NCI-H1417 treated with DMSO at 0.1 percent for 48 hours (cell line): ENCODE data around the gene GALNT2.

Experiments
- DNase-seq: peaks from one replicate; lab custom pipeline; 2025; lab: John Stamatoyannopoulos, UW

Gene GALNT2

GRCh38 chr1:230212405-230212936 lies 145.4 kb downstream of the GALNT2 start:
- DNase-seq: no peak

GRCh38 chr1:230215031-230215430 lies 148.0 kb downstream of the GALNT2 start:
- no peak for DNase-seq

GRCh38 chr1:230215529-230215928 lies 148.5 kb downstream of the GALNT2 start:
- no peak for DNase-seq

GRCh38 chr1:230216896-230217295 lies 149.9 kb downstream of the GALNT2 start:
- DNase-seq: no peak

GRCh38 chr1:230218667-230219066 lies 151.6 kb downstream of the GALNT2 start:
- no peak for DNase-seq

- DNase-seq: no peak
These were observed 152.4 kb downstream of the GALNT2 start for GRCh38 chr1:230219174-230220067.

- DNase-seq: no peak
These were observed 153.4 kb downstream of the GALNT2 start for GRCh38 chr1:230220478-230220877.

GRCh38 chr1:230220907-230221306 lies 153.9 kb downstream of the GALNT2 start:
- DNase-seq: no peak

- no peak for DNase-seq
These were observed 155.6 kb downstream of the GALNT2 start for GRCh38 chr1:230222678-230223077.

GRCh38 chr1:230224101-230224960 lies 157.3 kb downstream of the GALNT2 start:
- DNase-seq: no peak

GRCh38 chr1:230226007-230226800 lies 159.2 kb downstream of the GALNT2 start:
- DNase-seq: no peak

- no peak for DNase-seq
These were observed 159.8 kb downstream of the GALNT2 start for GRCh38 chr1:230226814-230227213.

GRCh38 chr1:230228236-230228897 lies 161.3 kb downstream of the GALNT2 start:
- no peak for DNase-seq

GRCh38 chr1:230230273-230230672 lies 163.2 kb downstream of the GALNT2 start:
- no peak for DNase-seq

GRCh38 chr1:230230948-230231773 lies 164.1 kb downstream of the GALNT2 start:
- DNase-seq: no peak

GRCh38 chr1:230231774-230232145 lies 164.7 kb downstream of the GALNT2 start:
- DNase-seq: no peak

- no peak for DNase-seq
These were observed 165.3 kb downstream of the GALNT2 start for GRCh38 chr1:230232371-230232771.

- no peak for DNase-seq
These were observed 166.7 kb downstream of the GALNT2 start for GRCh38 chr1:230233786-230234185.

- DNase-seq: no peak
These were observed 168.8 kb downstream of the GALNT2 start for GRCh38 chr1:230235876-230236275.

- DNase-seq: no peak
These were observed 169.4 kb downstream of the GALNT2 start for GRCh38 chr1:230236301-230237008.
